Activated CD4-positive, alpha-beta T cell treated with anti-CD3 and anti-CD28 coated beads for 36 hours (primary cell): ENCODE data around the gene SYNDIG1. TPM values are rescaled to one million over a fixed set of nuclear protein-coding genes. Genes with fewer than 3 reads are reported as not detected.

Experiments used
- ATAC-seq: fragments of 200-7000 bp; cut with Tn5 transposase; one replicate; pipeline ENCODE4 v1.10.0; 2021; ENCODE audit warnings: mild to moderate bottlenecking, moderate library complexity
- CTCF ChIA-PET: fragments of 350-600 bp; sonication (Branson Sonifier 250); formaldehyde crosslinking; loops from one replicate; lab custom pipeline; 2021; ENCODE audit warnings: antibody characterized with exemption; lab: Charles Lee
- POLR2A ChIA-PET: fragments of 350-600 bp; sonication (Branson Sonifier 250); formaldehyde crosslinking; loops from one replicate; lab custom pipeline; 2021; ENCODE audit warnings: antibody characterized with exemption, inconsistent platforms; lab: Charles Lee
- DNase-seq: peaks from one replicate; pipeline ENCODE4 v3.0.0-alpha.2; 2020
- H3K27ac Mint-ChIP-seq: one replicate; pipeline ENCODE4 v1.8.0; 2021; ENCODE audit warnings: mixed read lengths
- H3K27me3 Mint-ChIP-seq: one replicate; pipeline ENCODE4 v1.8.0; 2021; ENCODE audit warnings: mixed read lengths
- H3K36me3 Mint-ChIP-seq: one replicate; pipeline ENCODE4 v1.8.0; 2021; ENCODE audit warnings: low read depth, mixed read lengths
- H3K4me1 Mint-ChIP-seq: one replicate; pipeline ENCODE4 v1.8.0; 2021; ENCODE audit warnings: mixed read lengths
- H3K4me3 Mint-ChIP-seq: one replicate; pipeline ENCODE4 v1.8.0; 2021; ENCODE audit warnings: mild to moderate bottlenecking, moderate library complexity, mixed read lengths
- H3K9me3 Mint-ChIP-seq: one replicate; pipeline ENCODE4 v1.8.0; 2021; ENCODE audit warnings: low read depth, mixed read lengths
- intact Hi-C, 2 experiments: fragments of 100-400 bp; cut with DNase I in 1 of 2; cut with micrococcal nuclease in 1 of 2; formaldehyde crosslinking; loops; one replicate each; pipeline versions ENCODE4 v1.14.2 to v1.15.1; 2022 to 2024; cut with DNase I, micrococcal nuclease
- total RNA-seq, 2 experiments: library from RNA; stranded (reverse); gene quantifications; one replicate each; pipeline ENCODE4 v1.2.3, GENCODE V29; 2021

SYNDIG1 gene
- total RNA-seq, 2 experiments from 2014 or later, result not detected

GRCh38 chr20:24640276-24640675 is 170.8 kb downstream of the SYNDIG1 start:
- Mint-ChIP-seq H3K27ac (no peak overlapping the region), H3K4me1 (no peaks in the 10 kb centered on the region), H3K27me3 (peaks cover 3% of the 10 kb centered on the region), H3K4me3 (no peak overlapping the region), H3K9me3 (no peaks in the 10 kb centered on the region), H3K36me3 (no peaks in the 10 kb centered on the region)
- POLR2A ChIA-PET, result no interaction called here
- intact Hi-C loops, result no loop called here
- no peak for DNase-seq
- CTCF ChIA-PET, result interaction anchor here (0.6 kb wide), 1 partner anchor 47 kb away, joined by 3 read pairs; no protein-coding TSS in a partner anchor
- no peak for ATAC-seq

GRCh38 chr20:24640686-24641085 is 171.3 kb downstream of the SYNDIG1 start:
- DNase-seq (no peak), ATAC-seq (no peak)
- ChIA-PET POLR2A (no interaction called here), CTCF (no interaction called here)
- Mint-ChIP-seq H3K27ac (no peak overlapping the region), H3K36me3 (no peaks in the 10 kb centered on the region), H3K4me1 (no peaks in the 10 kb centered on the region), H3K4me3 (no peak overlapping the region), H3K27me3 (peaks cover 2% of the 10 kb centered on the region), H3K9me3 (no peaks in the 10 kb centered on the region)
- intact Hi-C loops, result no loop called here

- intact Hi-C loops, result no loop called here
These were observed 174.6 kb downstream of the SYNDIG1 start for GRCh38 chr20:24643731-24644626.

GRCh38 chr20:24646321-24646720 is 176.9 kb downstream of the SYNDIG1 start:
- no peak overlapping the region for H3K4me3 Mint-ChIP-seq
- CTCF ChIA-PET, result no interaction called here
- H3K4me1 Mint-ChIP-seq, result no peaks in the 10 kb centered on the region
- ATAC-seq, result no peak
- no peaks in the 10 kb centered on the region for H3K9me3 Mint-ChIP-seq
- no peak for DNase-seq
- H3K27ac Mint-ChIP-seq, result no peak overlapping the region
- H3K27me3 Mint-ChIP-seq, result peaks cover 2% of the 10 kb centered on the region
- intact Hi-C loops, result no loop called here
- no peaks in the 10 kb centered on the region for H3K36me3 Mint-ChIP-seq
- POLR2A ChIA-PET, result no interaction called here

More at GRCh38 chr20:24643731-24644626, 174.6 kb downstream of the SYNDIG1 start:
- DNase-seq (no peak), ATAC-seq (no peak)
- Mint-ChIP-seq H3K27ac (no peak overlapping the region), H3K27me3 (peaks cover 4% of the 10 kb centered on the region), H3K9me3 (no peaks in the 10 kb centered on the region), H3K4me1 (no peaks in the 10 kb centered on the region), H3K36me3 (no peaks in the 10 kb centered on the region), H3K4me3 (no peak overlapping the region)
- ChIA-PET POLR2A (interaction anchor here (0.7 kb wide), 1 partner anchor 155 kb away, joined by 3 read pairs; no protein-coding TSS in a partner anchor), CTCF (no interaction called here)

GRCh38 chr20:24647713-24648112 is 178.3 kb downstream of the SYNDIG1 start:
- H3K9me3 Mint-ChIP-seq, result no peaks in the 10 kb centered on the region
- no peak for DNase-seq

GRCh38 chr20:24648481-24648880 is 179.1 kb downstream of the SYNDIG1 start:
- ChIA-PET CTCF (no interaction called here), POLR2A (no interaction called here)
- Mint-ChIP-seq H3K36me3 (no peaks in the 10 kb centered on the region), H3K4me3 (no peak overlapping the region), H3K27ac (no peak overlapping the region), H3K9me3 (no peaks in the 10 kb centered on the region), H3K27me3 (peaks cover 2% of the 10 kb centered on the region), H3K4me1 (no peaks in the 10 kb centered on the region)
- ATAC-seq (no peak), DNase-seq (no peak)
- intact Hi-C loops, result no loop called here

More at GRCh38 chr20:24647713-24648112, 178.3 kb downstream of the SYNDIG1 start:
- Mint-ChIP-seq H3K36me3 (no peaks in the 10 kb centered on the region), H3K4me1 (no peaks in the 10 kb centered on the region), H3K4me3 (no peak overlapping the region), H3K27me3 (peaks cover 2% of the 10 kb centered on the region), H3K27ac (no peak overlapping the region)
- ChIA-PET CTCF (no interaction called here), POLR2A (no interaction called here)
- ATAC-seq, result no peak
- intact Hi-C loops, result no loop called here

GRCh38 chr20:24648919-24649318 is 179.5 kb downstream of the SYNDIG1 start:
- H3K27me3 Mint-ChIP-seq, result peaks cover 2% of the 10 kb centered on the region
- H3K9me3 Mint-ChIP-seq, result no peaks in the 10 kb centered on the region
- no peak overlapping the region for H3K4me3 Mint-ChIP-seq
- H3K36me3 Mint-ChIP-seq, result no peaks in the 10 kb centered on the region
- CTCF ChIA-PET, result no interaction called here
- intact Hi-C loops, result no loop called here
- H3K4me1 Mint-ChIP-seq, result no peaks in the 10 kb centered on the region
- ATAC-seq (no peak), DNase-seq (no peak)
- POLR2A ChIA-PET, result no interaction called here
- H3K27ac Mint-ChIP-seq, result no peak overlapping the region

- no peak overlapping the region for H3K27ac Mint-ChIP-seq
- POLR2A ChIA-PET, result no interaction called here
- no peak overlapping the region for H3K4me3 Mint-ChIP-seq
- DNase-seq (no peak), ATAC-seq (no peak)
- H3K4me1 Mint-ChIP-seq, result no peaks in the 10 kb centered on the region
- H3K9me3 Mint-ChIP-seq, result no peaks in the 10 kb centered on the region
- no peaks in the 10 kb centered on the region for H3K36me3 Mint-ChIP-seq
- H3K27me3 Mint-ChIP-seq, result peaks cover 2% of the 10 kb centered on the region
- CTCF ChIA-PET, result no interaction called here
- intact Hi-C loops, result no loop called here
These were observed 180.5 kb downstream of the SYNDIG1 start for GRCh38 chr20:24649787-24650490.

GRCh38 chr20:24651171-24651975 is 181.9 kb downstream of the SYNDIG1 start:
- ChIA-PET CTCF (no interaction called here), POLR2A (no interaction called here)
- ATAC-seq (no peak), DNase-seq (no peak)
- H3K4me1 Mint-ChIP-seq, result no peaks in the 10 kb centered on the region
- H3K27ac Mint-ChIP-seq, result no peak overlapping the region
- H3K9me3 Mint-ChIP-seq, result no peaks in the 10 kb centered on the region
- H3K27me3 Mint-ChIP-seq, result peaks cover under 1% of the 10 kb centered on the region
- no peaks in the 10 kb centered on the region for H3K36me3 Mint-ChIP-seq
- H3K4me3 Mint-ChIP-seq, result no peak overlapping the region
- intact Hi-C loops, result no loop called here

GRCh38 chr20:24651976-24652345 is 182.5 kb downstream of the SYNDIG1 start:
- Mint-ChIP-seq H3K27me3 (no peaks in the 10 kb centered on the region), H3K4me1 (no peaks in the 10 kb centered on the region), H3K27ac (no peak overlapping the region), H3K4me3 (no peak overlapping the region), H3K36me3 (no peaks in the 10 kb centered on the region), H3K9me3 (no peaks in the 10 kb centered on the region)
- ChIA-PET CTCF (no interaction called here), POLR2A (no interaction called here)
- no peak for ATAC-seq
- intact Hi-C loops, result no loop called here
- no peak for DNase-seq

- Mint-ChIP-seq H3K36me3 (no peaks in the 10 kb centered on the region), H3K4me1 (no peaks in the 10 kb centered on the region), H3K4me3 (no peak overlapping the region), H3K27ac (no peak overlapping the region), H3K9me3 (no peaks in the 10 kb centered on the region), H3K27me3 (no peaks in the 10 kb centered on the region)
- no peak for DNase-seq
- ChIA-PET POLR2A (no interaction called here), CTCF (no interaction called here)
- intact Hi-C loops, result no loop called here
- ATAC-seq, result no peak
These were observed 183.9 kb downstream of the SYNDIG1 start for GRCh38 chr20:24653306-24653705.
